ENCODE measurements around the gene NPY2R. TPM values are rescaled to one million over a fixed set of nuclear protein-coding genes. Genes with fewer than 3 reads are reported as not detected.

Gene NPY2R
- total RNA-seq, 1 donor from 2014 or later: not detected

DNA sequence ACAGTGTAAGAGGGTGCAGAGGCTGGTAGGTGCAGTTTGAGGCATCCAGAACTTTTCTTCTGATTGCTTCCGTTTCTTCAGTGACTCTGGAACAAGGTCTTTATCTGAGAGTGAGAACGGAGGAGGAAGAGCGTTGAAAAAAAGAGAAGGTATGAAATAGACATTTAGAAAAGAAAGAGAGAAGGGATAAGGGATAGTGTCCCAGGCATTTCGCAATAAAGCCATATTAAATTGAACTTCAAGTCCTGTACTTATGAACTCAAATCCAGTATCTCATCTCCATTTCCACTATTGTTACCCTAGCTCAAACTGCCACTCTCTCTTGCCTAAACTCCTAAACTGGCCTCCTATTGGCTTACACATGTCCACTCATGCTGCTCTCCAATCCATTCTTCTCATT lies 36.7 kb downstream of the NPY2R start:
- Histone ChIP-seq H3K9ac (ENCODE audit: low read depth in 1 of 3, low read length in 3 of 3) (no peak overlapping the region), H3K27ac (ENCODE audit: low read depth, low read length) (no peak overlapping the region)

DNA sequence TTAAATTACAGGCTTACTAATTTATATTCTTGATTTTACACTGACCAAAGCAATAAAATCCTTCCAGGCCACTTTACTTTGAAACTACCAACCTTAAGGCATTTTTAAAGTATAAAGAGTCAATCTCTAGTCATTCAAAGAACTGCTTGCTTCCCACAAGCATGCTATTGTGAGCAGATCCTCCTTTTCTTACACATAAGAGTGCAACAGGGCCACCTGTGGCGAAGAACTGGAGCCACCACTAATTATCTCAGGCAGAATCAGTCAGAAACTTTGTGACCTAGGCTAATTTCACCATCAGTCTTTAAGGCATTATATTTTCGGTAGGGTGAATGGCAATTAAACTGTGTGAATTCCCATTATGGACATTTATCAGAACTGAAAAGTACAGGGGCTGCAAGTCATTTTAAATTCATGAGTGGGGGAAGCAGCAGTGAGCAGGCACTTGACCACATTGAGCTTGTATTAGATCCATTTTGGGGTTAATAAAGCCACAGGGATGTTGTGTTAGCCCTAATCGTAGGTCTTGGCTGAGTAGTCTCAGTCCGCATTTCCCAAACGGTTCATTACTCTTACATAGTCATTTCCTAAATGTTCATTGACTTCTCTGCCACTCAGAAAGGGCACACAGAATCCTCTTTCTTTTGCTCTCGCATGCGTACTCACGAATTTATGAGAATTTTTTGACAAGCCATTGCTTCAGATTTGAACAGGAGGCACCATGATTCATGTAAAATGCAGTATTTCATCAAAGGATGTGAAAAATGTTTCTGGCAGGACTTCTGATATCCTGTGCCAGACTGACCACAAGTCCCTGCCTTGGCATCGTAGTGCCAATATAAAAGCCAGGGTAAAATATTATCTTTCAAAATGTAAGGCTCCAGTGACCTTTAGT lies 39.8 kb downstream of the NPY2R start:
- no peaks in the 10 kb centered on the region for H3K36me3 ChIP-seq (ENCODE audit: control insufficient read depth in 3 of 3, insufficient read depth in 3 of 3, low read length in 3 of 3)
- no peak overlapping the region for H3K27ac ChIP-seq (ENCODE audit: low read depth, low read length)
- H3K4me3 ChIP-seq (ENCODE audit: low read length in 3 of 3): no peak overlapping the region
- H3K4me1 ChIP-seq (ENCODE audit: control insufficient read depth in 3 of 3, insufficient read depth in 3 of 3, low read length in 3 of 3): no peaks in the 10 kb centered on the region
- H3K9me3 ChIP-seq (ENCODE audit: control insufficient read depth in 3 of 3, low read length in 3 of 3): no peaks in the 10 kb centered on the region
- H3K27me3 ChIP-seq (ENCODE audit: control insufficient read depth in 3 of 3, insufficient read depth in 3 of 3, low read length in 3 of 3): no peaks in the 10 kb centered on the region
- H3K9ac ChIP-seq (ENCODE audit: low read depth in 1 of 3, low read length in 3 of 3): no peak overlapping the region

More for the DNA sequence above, 36.7 kb downstream of the NPY2R start:
- no peaks in the 10 kb centered on the region for H3K27me3 ChIP-seq (ENCODE audit: control insufficient read depth in 3 of 3, insufficient read depth in 3 of 3, low read length in 3 of 3)
- H3K4me1 ChIP-seq (ENCODE audit: control insufficient read depth in 3 of 3, insufficient read depth in 3 of 3, low read length in 3 of 3): no peaks in the 10 kb centered on the region
- H3K4me3 ChIP-seq (ENCODE audit: low read length in 3 of 3): no peak overlapping the region
- no peaks in the 10 kb centered on the region for H3K9me3 ChIP-seq (ENCODE audit: control insufficient read depth in 3 of 3, low read length in 3 of 3)
- no peaks in the 10 kb centered on the region for H3K36me3 ChIP-seq (ENCODE audit: control insufficient read depth in 3 of 3, insufficient read depth in 3 of 3, low read length in 3 of 3)

DNA sequence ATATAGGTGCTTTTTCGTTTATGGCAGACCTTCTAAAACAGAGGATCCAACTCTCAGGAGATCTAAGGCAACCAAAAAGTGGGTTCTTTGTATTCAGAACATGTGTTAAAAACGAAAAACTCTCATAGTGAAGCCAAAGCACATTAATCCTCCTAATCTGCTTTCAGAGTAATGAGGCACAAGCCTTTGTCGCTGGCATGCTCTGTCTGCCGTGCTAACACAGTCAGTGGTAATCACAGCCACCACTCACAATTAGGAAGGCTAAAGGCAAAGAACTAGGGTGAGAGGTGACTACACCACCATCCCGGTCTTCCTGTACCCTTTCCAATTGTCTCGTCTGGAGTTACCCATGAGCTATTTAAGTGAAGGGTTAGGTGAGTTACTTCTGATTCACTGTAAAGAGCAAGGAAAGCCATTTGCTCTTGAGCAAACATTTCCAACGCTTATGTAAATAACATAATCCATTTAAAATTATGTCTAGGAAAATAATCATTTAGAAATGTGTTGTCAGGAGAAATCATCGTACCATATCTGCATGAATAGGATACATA lies 40.7 kb downstream of the NPY2R start:
- no peak overlapping the region for H3K4me3 ChIP-seq (ENCODE audit: low read length in 3 of 3)
- H3K36me3 ChIP-seq (ENCODE audit: control insufficient read depth in 3 of 3, insufficient read depth in 3 of 3, low read length in 3 of 3): no peaks in the 10 kb centered on the region
- H3K4me1 ChIP-seq (ENCODE audit: control insufficient read depth in 3 of 3, insufficient read depth in 3 of 3, low read length in 3 of 3): no peaks in the 10 kb centered on the region
- H3K9ac ChIP-seq (ENCODE audit: low read depth in 1 of 3, low read length in 3 of 3): no peak overlapping the region
- H3K27me3 ChIP-seq (ENCODE audit: control insufficient read depth in 3 of 3, insufficient read depth in 3 of 3, low read length in 3 of 3): no peaks in the 10 kb centered on the region
- H3K9me3 ChIP-seq (ENCODE audit: control insufficient read depth in 3 of 3, low read length in 3 of 3): no peaks in the 10 kb centered on the region
- H3K27ac ChIP-seq (ENCODE audit: low read depth, low read length): no peak overlapping the region

DNA sequence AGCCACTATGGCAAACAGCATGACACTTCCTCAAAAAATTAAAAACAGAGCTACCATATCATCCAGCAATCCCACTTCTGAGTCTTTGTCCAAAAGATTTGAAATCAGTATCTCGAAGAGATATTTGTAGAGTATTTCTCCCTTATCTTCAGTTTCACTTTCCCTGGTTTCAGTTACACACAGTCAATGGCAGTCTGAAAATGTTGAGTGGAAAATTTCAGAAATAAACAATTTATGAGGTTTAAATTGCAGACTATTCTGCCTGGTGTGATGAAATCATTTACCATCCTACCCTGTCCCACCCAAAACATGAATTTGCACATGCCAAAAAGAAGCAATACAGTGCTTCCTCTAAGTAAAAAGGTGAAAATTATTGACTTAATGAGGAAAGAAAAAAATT lies 43.9 kb downstream of the NPY2R start:
- Histone ChIP-seq H3K9me3 (ENCODE audit: control insufficient read depth in 3 of 3, low read length in 3 of 3) (no peaks in the 10 kb centered on the region), H3K36me3 (ENCODE audit: control insufficient read depth in 3 of 3, insufficient read depth in 3 of 3, low read length in 3 of 3) (no peaks in the 10 kb centered on the region), H3K27ac (ENCODE audit: low read depth, low read length) (no peak overlapping the region), H3K9ac (ENCODE audit: low read depth in 1 of 3, low read length in 3 of 3) (no peak overlapping the region), H3K4me1 (ENCODE audit: control insufficient read depth in 3 of 3, insufficient read depth in 3 of 3, low read length in 3 of 3) (no peaks in the 10 kb centered on the region), H3K4me3 (ENCODE audit: low read length in 3 of 3) (no peak overlapping the region), H3K27me3 (ENCODE audit: control insufficient read depth in 3 of 3, insufficient read depth in 3 of 3, low read length in 3 of 3) (no peaks in the 10 kb centered on the region)

DNA sequence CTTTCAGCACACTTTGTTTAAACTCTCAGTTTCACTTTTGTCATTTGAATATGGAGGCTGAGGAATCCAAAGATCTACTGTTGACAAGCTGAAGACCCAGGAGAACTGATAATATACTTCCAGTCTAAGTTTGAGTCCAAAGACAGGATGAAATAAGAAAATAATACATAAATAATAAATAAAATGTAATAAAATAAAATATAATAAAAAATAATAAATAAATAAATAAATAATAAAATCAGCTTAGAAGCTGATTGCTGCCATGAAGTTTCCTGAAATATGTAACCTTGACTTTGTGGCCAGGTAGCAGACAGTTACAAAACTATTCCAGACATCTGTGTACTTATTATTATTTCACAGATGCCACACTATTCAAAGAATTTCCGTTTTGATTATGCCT lies 55.0 kb downstream of the NPY2R start:
- H3K9me3 ChIP-seq (ENCODE audit: control insufficient read depth in 3 of 3, low read length in 3 of 3): no peaks in the 10 kb centered on the region
- no peak overlapping the region for H3K9ac ChIP-seq (ENCODE audit: low read depth in 1 of 3, low read length in 3 of 3)
- no peaks in the 10 kb centered on the region for H3K27me3 ChIP-seq (ENCODE audit: control insufficient read depth in 3 of 3, insufficient read depth in 3 of 3, low read length in 3 of 3)
- H3K4me3 ChIP-seq (ENCODE audit: low read length in 3 of 3): no peak overlapping the region
- H3K36me3 ChIP-seq (ENCODE audit: control insufficient read depth in 3 of 3, insufficient read depth in 3 of 3, low read length in 3 of 3): no peaks in the 10 kb centered on the region
- H3K4me1 ChIP-seq (ENCODE audit: control insufficient read depth in 3 of 3, insufficient read depth in 3 of 3, low read length in 3 of 3): no peaks in the 10 kb centered on the region
- no peak overlapping the region for H3K27ac ChIP-seq (ENCODE audit: low read depth, low read length)

DNA sequence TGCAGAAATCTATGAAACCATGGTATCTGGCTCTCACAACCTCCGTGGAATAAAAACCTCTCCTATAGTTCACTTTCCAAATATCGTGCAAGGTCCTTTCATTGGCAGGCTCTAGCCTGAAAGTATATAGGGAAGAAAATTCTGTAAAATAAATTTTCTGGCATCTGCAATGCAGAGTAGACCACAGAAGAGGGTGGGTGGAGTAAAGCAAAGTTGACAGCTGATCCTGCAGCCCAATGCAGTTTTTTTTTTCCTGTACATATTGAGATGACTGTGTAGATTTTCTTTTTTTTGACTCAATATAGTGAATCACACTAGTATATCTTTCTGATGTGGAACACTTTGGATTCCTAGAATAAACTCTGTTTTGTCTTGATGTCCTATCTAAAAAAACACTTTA lies 56.7 kb downstream of the NPY2R start:
- no peak overlapping the region for H3K9ac ChIP-seq (ENCODE audit: low read depth in 1 of 3, low read length in 3 of 3)
- no peaks in the 10 kb centered on the region for H3K36me3 ChIP-seq (ENCODE audit: control insufficient read depth in 3 of 3, insufficient read depth in 3 of 3, low read length in 3 of 3)
- H3K9me3 ChIP-seq (ENCODE audit: control insufficient read depth in 3 of 3, low read length in 3 of 3): no peaks in the 10 kb centered on the region
- no peaks in the 10 kb centered on the region for H3K4me1 ChIP-seq (ENCODE audit: control insufficient read depth in 3 of 3, insufficient read depth in 3 of 3, low read length in 3 of 3)
- no peak overlapping the region for H3K4me3 ChIP-seq (ENCODE audit: low read length in 3 of 3)
- no peak overlapping the region for H3K27ac ChIP-seq (ENCODE audit: low read depth, low read length)
- no peaks in the 10 kb centered on the region for H3K27me3 ChIP-seq (ENCODE audit: control insufficient read depth in 3 of 3, insufficient read depth in 3 of 3, low read length in 3 of 3)

Other genes starting within 250 kb of the NPY2R start
- gene MAP9, start 168.3 kb downstream of the NPY2R start, total RNA-seq: 1.0 TPM

Measured in skeletal muscle tissue (tissue), 4 donors.